BLaER1 (cell line): Measurements from ENCODE around the gene ZSCAN32.

Experiments used
- H3K27ac ChIP-seq: shearing (Covaris generic); formaldehyde crosslinking; 2 replicates; pipeline ENCODE4 v1.8.1; 2022
- H3K27me3 ChIP-seq: shearing (Covaris generic); formaldehyde crosslinking; 2 replicates; pipeline ENCODE4 v1.8.1; 2022
- H3K36me3 ChIP-seq: shearing (Covaris generic); formaldehyde crosslinking; 2 replicates; pipeline ENCODE4 v1.8.1; 2022
- H3K4me1 ChIP-seq: shearing (Covaris generic); formaldehyde crosslinking; 2 replicates; pipeline ENCODE4 v1.8.1; 2022
- H3K4me2 ChIP-seq: shearing (Covaris generic); formaldehyde crosslinking; 2 replicates; pipeline ENCODE4 v1.8.1; 2022
- H3K4me3 ChIP-seq: shearing (Covaris generic); formaldehyde crosslinking; 2 replicates; pipeline ENCODE4 v1.8.1; 2022
- H3K9ac ChIP-seq: shearing (Covaris generic); formaldehyde crosslinking; 2 replicates; pipeline ENCODE4 v1.8.1; 2022
- H3K9me3 ChIP-seq: shearing (Covaris generic); formaldehyde crosslinking; 2 replicates; pipeline ENCODE4 v1.8.1; 2022
- H4K20me1 ChIP-seq: shearing (Covaris generic); formaldehyde crosslinking; 2 replicates; pipeline ENCODE4 v1.8.1; 2022
- Cebpa-rat ChIP-seq: shearing (Covaris generic); IDR thresholded peaks from 2 replicates; pipeline ENCODE4 v1.8.1; 2022

Gene ZSCAN32

DNA sequence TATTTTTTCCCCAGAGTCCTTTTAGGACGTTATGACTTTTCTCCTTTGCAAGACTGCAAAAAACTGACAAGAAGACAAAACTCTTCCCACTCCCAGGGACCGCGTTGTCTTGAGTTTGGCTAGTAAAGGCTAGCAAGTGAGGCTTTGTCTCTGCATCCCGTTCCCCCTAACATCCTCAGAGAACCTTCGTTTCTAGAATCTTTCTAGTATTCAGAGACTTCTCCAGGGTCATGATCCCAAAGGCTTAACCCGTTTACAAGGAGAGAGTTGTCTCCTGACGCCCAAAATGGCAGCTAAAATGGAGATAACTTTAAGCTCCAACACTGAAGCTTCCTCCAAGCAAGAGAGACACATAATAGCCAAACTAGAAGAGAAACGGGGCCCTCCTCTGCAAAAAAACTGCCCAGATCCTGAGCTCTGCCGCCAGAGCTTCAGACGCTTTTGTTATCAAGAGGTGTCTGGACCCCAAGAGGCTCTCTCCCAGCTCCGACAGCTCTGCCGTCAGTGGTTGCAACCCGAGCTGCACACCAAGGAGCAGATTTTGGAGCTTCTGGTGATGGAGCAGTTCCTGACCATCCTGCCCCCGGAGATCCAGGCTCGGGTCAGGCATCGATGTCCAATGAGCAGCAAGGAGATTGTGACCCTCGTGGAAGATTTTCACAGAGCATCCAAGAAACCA lies 1.1 kb upstream of the ZSCAN32 start:
- peak overlapping the region; percentile 91 for H3K4me2 ChIP-seq
- no peaks in the 10 kb centered on the region for H4K20me1 ChIP-seq
- H3K27ac ChIP-seq, result peak overlapping the region; percentile 77
- no peaks in the 10 kb centered on the region for H3K27me3 ChIP-seq
- H3K4me1 ChIP-seq, result peaks cover 23% of the 10 kb centered on the region
- TF ChIP-seq Cebpa-rat, result no peak
- H3K9me3 ChIP-seq, result peaks cover 77% of the 10 kb centered on the region
- peaks cover 68% of the 10 kb centered on the region for H3K36me3 ChIP-seq
- H3K4me3 ChIP-seq, result peak overlapping the region; percentile 89
- H3K9ac ChIP-seq, result peak overlapping the region; percentile 92

DNA sequence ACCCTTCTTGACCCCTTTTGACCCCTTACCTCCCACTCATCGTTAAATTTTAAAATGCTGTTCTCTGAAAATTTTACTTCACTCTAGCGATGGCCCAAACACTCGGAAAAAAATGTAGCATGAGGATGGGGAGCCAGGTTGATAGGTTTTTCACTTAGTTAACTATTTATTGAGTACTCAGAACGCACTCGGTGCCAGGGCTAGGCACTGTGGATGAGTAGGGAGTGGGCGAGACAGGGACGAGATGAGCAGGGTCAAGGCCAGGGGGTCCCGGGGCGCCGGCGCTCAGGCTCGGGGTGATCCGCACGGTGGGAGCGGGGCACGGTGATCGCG lies 392 bp downstream of the ZSCAN32 start:
- Histone ChIP-seq H4K20me1 (no peaks in the 10 kb centered on the region), H3K9me3 (peaks cover 77% of the 10 kb centered on the region), H3K27me3 (no peaks in the 10 kb centered on the region), H3K4me3 (peak overlapping the region; percentile 89), H3K4me1 (peaks cover 23% of the 10 kb centered on the region), H3K27ac (peak overlapping the region; percentile 85), H3K4me2 (peak overlapping the region; percentile 92), H3K9ac (peak overlapping the region; percentile 92), H3K36me3 (peaks cover 68% of the 10 kb centered on the region)
- no peak for TF ChIP-seq Cebpa-rat

DNA sequence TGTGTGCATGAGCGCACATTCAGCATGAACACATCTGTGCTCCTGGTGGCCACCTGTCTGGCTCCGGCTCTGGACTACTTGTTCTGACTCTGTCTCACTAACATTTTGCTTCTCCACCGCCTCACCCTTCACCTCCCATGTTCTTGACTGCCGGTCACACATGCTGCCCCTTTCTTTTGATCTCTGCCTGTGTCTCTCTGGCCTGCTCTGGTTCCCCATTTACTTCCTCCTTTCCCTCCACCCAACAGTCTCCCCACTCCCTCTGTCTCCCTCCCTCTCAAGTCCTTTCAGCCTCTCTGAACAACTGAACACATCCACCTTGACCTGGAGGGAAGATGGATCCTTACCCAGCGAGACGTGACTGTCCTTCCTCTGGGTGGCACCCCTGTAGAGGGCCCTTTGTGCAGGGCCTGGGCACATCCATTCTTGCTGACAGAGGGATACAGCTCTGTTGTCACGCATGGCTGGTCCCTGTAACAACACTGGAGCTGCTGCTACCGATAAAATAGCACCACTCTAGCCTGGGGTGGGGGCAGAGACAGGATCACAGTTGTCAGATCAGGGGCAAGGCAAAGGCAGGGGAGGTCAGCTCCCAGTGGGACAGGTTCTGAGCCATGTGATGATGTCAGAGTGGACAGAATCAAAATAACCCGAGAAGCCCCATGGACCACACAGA lies 11.0 kb downstream of the ZSCAN32 start:
- peak overlapping the region; percentile 28; the same call in 1 of the 2 replicates for H3K4me3 ChIP-seq
- H3K36me3 ChIP-seq, result peaks cover 88% of the 10 kb centered on the region
- no peak for TF ChIP-seq Cebpa-rat
- no peak overlapping the region for H3K27ac ChIP-seq
- peaks cover 93% of the 10 kb centered on the region for H3K9me3 ChIP-seq
- H4K20me1 ChIP-seq, result no peaks in the 10 kb centered on the region
- H3K4me2 ChIP-seq, result peak overlapping the region; percentile 12; the same call in 1 of the 2 replicates
- H3K9ac ChIP-seq, result no peak overlapping the region
- H3K27me3 ChIP-seq, result no peaks in the 10 kb centered on the region
- H3K4me1 ChIP-seq, result peaks cover 8% of the 10 kb centered on the region; the same call in 1 of the 2 replicates

DNA sequence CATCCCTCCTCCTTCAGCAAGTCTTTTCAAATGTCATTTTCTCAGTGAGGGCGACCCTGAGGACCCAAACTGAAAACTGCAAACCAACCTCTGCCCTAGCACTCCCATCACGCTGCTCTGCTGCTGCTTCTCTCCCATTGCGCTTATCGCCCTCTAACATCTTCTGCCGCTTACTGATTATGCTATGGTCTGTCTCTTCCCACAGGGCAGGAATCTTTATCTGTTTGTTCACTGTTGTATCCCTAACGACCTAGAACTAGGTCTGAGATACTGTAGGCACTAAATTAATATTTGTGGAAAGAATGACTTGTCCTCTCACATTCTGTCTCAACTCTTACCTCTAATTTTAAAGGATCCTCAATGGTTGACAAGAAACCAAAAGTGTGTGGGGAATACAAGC lies 12.5 kb downstream of the ZSCAN32 start:
- H3K4me3 ChIP-seq, result no peak overlapping the region
- no peak for TF ChIP-seq Cebpa-rat
- H3K4me2 ChIP-seq, result no peak overlapping the region
- H3K4me1 ChIP-seq, result peaks cover 8% of the 10 kb centered on the region; the same call in 1 of the 2 replicates
- H3K9me3 ChIP-seq, result peaks cover 93% of the 10 kb centered on the region
- no peaks in the 10 kb centered on the region for H4K20me1 ChIP-seq
- H3K36me3 ChIP-seq, result peaks cover 88% of the 10 kb centered on the region
- no peak overlapping the region for H3K9ac ChIP-seq
- H3K27me3 ChIP-seq, result no peaks in the 10 kb centered on the region
- H3K27ac ChIP-seq, result no peak overlapping the region

DNA sequence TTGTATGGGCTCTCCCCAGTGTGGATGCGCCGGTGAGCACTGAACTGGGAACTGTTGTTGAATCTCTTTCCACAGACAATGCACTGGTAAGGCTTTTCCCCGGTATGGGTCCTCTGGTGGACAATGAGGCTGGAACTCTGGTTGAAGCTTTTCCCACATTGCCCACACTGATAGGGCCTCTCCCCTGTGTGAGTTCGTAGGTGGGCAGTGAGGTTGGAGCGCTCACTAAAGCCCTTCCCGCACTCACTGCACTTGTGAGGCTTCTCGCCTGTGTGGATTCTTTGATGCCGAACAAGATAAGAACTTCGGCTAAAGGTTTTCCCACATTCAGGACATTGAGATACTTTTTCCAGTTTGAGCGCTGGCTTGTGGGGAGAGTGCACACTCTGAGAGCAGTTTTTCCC lies 17.8 kb downstream of the ZSCAN32 start:
- Histone ChIP-seq H3K27me3 (no peaks in the 10 kb centered on the region), H3K4me1 (no peaks in the 10 kb centered on the region), H3K9me3 (peaks cover 95% of the 10 kb centered on the region), H3K4me2 (no peak overlapping the region), H3K27ac (no peak overlapping the region), H3K9ac (no peak overlapping the region), H3K4me3 (peak overlapping the region; percentile 49), H3K36me3 (peaks cover 88% of the 10 kb centered on the region), H4K20me1 (no peaks in the 10 kb centered on the region)
- TF ChIP-seq Cebpa-rat, result no peak

DNA sequence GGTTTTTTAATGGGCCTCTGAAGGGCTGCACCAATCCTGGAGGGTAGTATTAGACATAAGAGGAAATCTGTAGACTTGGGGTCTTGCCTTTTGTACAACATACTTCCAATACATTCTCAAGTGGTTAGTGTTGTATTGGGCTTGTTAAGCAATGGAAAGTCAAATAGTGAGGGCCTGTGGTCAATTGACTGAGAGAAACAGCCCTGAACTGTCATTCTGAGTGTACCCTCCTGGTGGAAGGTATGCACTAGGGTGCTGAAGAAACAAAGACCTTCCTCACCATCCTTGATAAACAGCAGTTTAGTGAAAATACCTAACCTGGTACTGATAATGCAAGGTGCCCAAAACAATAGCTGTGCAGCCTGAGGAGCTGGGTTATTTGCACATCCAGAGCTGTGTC lies 22.9 kb downstream of the ZSCAN32 start:
- Histone ChIP-seq H3K36me3 (peaks cover 63% of the 10 kb centered on the region), H4K20me1 (no peaks in the 10 kb centered on the region), H3K4me3 (no peak overlapping the region), H3K27me3 (no peaks in the 10 kb centered on the region), H3K4me2 (no peak overlapping the region), H3K9ac (no peak overlapping the region), H3K27ac (no peak overlapping the region), H3K4me1 (peaks cover 5% of the 10 kb centered on the region; the same call in 1 of the 2 replicates), H3K9me3 (peaks cover 99% of the 10 kb centered on the region)
- no peak for TF ChIP-seq Cebpa-rat

DNA sequence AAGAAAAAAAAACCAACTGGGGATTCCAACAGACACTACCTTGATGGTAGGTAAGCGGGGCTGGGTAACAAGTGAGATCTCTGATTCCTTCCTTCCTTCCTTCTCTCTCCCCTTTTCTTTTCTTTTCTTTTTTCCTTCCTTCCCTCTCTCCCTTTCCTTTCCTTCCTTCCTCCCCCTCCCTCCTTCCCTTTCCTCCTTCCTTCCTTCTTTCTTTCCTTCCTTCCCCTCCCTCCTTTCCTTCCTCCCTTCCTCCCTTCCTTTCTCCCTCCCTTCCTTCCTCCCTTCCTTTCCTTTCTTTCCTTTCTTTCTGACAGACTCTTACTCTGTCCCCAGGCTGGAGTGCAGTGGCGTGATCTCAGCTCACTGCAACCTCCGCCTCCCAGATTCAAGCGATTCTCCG lies 25.1 kb downstream of the ZSCAN32 start:
- no peak overlapping the region for H3K4me3 ChIP-seq
- peaks cover 5% of the 10 kb centered on the region; the same call in 1 of the 2 replicates for H3K4me1 ChIP-seq
- peaks cover 84% of the 10 kb centered on the region for H3K9me3 ChIP-seq
- no peaks in the 10 kb centered on the region for H4K20me1 ChIP-seq
- H3K36me3 ChIP-seq, result peaks cover 41% of the 10 kb centered on the region
- H3K27ac ChIP-seq, result no peak overlapping the region
- no peaks in the 10 kb centered on the region for H3K27me3 ChIP-seq
- TF ChIP-seq Cebpa-rat, result no peak
- no peak overlapping the region for H3K9ac ChIP-seq
- H3K4me2 ChIP-seq, result no peak overlapping the region

DNA sequence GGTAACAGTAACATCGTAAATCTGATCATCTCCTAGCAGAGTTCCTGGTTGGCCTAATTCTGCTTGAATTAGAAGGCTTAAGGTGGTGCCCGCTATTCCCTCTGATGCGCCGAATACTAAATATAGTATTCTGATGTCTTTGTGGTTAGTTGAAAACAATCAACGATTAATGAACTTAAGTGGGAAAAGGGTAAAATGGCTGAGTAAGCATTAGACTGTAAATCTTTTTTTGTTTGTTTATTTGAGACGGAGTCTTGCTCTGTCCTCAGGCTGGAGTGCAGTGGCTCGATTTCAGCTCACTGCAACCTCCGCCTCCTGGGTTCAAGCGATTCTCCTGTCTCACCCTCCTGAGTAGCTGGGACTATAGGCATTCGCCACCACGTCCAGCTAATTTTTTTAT lies 31.7 kb downstream of the ZSCAN32 start:
- Histone ChIP-seq H3K4me1 (peaks cover 2% of the 10 kb centered on the region; the same call in 1 of the 2 replicates), H3K27me3 (no peaks in the 10 kb centered on the region), H3K4me3 (no peak overlapping the region), H3K27ac (no peak overlapping the region), H3K9ac (no peak overlapping the region), H3K36me3 (no peaks in the 10 kb centered on the region), H4K20me1 (no peaks in the 10 kb centered on the region), H3K4me2 (no peak overlapping the region), H3K9me3 (peaks cover 18% of the 10 kb centered on the region)
- no peak for TF ChIP-seq Cebpa-rat

DNA sequence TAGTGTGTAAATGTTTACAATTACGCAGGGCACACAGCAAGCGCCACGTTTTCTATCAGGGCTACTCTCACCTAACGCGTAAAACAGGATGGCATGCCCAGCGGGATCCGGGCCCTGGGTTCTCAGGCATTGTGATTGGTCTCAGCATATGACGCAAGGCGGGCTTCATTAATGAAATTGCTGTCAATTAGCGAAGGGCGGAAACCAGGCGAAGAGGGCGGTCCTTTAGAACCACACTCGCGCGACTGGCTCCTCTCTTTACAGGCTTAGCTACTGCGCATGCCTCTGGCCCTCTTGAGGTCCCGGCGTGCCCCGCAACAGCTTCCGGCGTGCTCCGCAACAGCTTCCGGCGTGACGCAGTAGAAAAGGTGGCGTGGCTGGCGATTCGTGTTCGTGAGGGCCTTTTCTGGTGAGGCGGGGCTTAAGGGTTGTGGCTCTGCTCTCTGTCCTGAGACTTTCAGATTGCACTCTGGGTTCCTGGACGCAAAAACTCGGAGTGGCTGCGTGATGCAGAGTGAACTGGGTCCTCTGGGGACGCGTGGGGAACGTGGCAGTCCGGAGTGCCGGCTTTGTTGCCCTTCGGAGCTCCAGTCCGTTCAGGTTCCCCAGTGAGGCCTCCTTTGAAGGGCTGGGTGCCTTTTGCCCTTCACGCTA lies 35.9 kb downstream of the ZSCAN32 start:
- Histone ChIP-seq H3K4me2 (peak overlapping the region; percentile 63), H3K27ac (peak overlapping the region; percentile 83), H3K36me3 (no peaks in the 10 kb centered on the region), H4K20me1 (no peaks in the 10 kb centered on the region), H3K4me1 (no peaks in the 10 kb centered on the region), H3K4me3 (peak overlapping the region; percentile 68), H3K9me3 (peaks cover 19% of the 10 kb centered on the region), H3K9ac (peak overlapping the region; percentile 76), H3K27me3 (no peaks in the 10 kb centered on the region)
- peak; percentile 22; the same call in 1 of the 2 replicates for TF ChIP-seq Cebpa-rat

DNA sequence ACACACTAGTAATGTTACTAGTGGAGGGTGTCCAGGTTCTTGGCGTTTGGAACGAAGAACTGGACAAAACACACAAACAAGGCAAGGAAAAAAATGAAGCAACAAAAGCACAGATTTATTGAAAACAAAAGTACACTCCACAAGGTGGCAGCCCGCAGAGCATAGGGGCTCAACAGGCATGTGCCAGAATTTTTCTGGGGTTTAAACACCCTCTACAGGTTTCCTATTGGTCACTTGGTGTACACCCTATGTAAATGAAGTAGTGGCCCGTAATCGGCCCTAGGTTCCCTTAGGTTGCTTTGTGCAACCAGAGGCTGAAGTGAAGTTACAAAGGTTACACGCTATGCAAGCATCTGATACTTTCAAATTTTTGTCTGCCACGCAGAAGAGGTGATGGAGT lies 37.0 kb downstream of the ZSCAN32 start:
- Histone ChIP-seq H3K4me2 (no peak overlapping the region), H3K27ac (no peak overlapping the region), H3K27me3 (no peaks in the 10 kb centered on the region), H3K9me3 (peaks cover 19% of the 10 kb centered on the region), H3K36me3 (no peaks in the 10 kb centered on the region), H3K9ac (no peak overlapping the region), H4K20me1 (no peaks in the 10 kb centered on the region), H3K4me1 (no peaks in the 10 kb centered on the region), H3K4me3 (no peak overlapping the region)
- no peak for TF ChIP-seq Cebpa-rat
